Measurements from ENCODE around the gene LOXL1.
A peak's percentile ranks its signal among the peaks of the same experiment; 100 is the strongest.

Gene LOXL1, protein sequence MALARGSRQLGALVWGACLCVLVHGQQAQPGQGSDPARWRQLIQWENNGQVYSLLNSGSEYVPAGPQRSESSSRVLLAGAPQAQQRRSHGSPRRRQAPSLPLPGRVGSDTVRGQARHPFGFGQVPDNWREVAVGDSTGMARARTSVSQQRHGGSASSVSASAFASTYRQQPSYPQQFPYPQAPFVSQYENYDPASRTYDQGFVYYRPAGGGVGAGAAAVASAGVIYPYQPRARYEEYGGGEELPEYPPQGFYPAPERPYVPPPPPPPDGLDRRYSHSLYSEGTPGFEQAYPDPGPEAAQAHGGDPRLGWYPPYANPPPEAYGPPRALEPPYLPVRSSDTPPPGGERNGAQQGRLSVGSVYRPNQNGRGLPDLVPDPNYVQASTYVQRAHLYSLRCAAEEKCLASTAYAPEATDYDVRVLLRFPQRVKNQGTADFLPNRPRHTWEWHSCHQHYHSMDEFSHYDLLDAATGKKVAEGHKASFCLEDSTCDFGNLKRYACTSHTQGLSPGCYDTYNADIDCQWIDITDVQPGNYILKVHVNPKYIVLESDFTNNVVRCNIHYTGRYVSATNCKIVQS

DNA sequence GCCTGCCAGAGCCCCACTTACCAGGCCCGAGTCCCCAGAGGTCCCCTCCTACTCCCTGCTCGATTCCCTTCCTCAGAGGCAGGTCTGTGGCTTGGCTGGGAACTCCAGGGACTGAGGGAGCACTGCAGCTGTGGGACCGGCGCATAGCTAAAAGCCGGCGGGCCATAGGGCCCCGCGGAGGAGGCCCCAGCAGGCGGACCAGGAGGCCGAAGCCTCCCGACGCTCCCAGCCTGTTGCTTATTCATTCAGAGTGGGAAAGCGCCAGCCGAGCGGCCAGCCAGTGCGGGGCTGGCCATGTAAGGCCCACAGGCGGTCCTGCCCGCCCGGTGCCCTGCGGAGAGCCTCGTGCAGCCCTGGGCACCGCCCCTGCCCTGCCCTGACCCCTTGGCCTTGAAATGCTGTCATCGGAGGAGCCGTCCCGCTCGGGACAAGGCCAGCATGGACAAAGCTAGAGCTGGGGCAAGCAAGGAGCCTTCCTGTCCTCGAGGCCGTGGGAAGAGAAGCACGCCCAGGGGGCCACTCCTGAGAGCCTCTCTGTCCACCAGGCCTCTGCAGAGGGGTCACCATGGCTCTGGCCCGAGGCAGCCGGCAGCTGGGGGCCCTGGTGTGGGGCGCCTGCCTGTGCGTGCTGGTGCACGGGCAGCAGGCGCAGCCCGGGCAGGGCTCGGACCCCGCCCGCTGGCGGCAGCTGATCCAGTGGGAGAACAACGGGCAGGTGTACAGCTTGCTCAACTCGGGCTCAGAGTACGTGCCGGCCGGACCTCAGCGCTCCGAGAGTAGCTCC lies at the start of gene LOXL1:
LOXL1 (plus strand) TSS at position 244 of the 784 bp plus-strand sequence; CDS start at position 566, 322 bp downstream.
- DNase-seq (ENCODE audit: low read depth in 2 of 2), result peak; percentile 61 to 62

DNA sequence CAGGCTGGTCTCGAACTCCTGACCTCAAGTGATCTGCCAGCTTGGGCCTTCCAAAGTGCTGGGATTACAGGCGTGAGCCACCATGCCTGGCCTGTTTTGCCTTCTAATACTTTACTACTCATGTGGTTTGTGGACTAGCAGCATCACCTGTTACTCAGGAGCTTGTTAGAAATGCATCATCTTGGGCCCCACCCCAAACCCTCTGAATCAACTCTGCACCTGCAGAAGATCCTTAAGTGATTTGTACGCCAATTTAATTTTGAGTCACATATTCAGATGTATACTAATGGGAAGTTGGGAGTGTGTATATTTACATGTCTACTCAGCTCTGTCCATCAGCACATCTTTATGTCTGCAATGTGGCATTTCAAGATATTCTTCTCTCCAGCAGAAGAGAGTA lies 46.8 kb upstream of the LOXL1 start:
- no peak for DNase-seq (ENCODE audit: low read depth in 2 of 2)

DNA sequence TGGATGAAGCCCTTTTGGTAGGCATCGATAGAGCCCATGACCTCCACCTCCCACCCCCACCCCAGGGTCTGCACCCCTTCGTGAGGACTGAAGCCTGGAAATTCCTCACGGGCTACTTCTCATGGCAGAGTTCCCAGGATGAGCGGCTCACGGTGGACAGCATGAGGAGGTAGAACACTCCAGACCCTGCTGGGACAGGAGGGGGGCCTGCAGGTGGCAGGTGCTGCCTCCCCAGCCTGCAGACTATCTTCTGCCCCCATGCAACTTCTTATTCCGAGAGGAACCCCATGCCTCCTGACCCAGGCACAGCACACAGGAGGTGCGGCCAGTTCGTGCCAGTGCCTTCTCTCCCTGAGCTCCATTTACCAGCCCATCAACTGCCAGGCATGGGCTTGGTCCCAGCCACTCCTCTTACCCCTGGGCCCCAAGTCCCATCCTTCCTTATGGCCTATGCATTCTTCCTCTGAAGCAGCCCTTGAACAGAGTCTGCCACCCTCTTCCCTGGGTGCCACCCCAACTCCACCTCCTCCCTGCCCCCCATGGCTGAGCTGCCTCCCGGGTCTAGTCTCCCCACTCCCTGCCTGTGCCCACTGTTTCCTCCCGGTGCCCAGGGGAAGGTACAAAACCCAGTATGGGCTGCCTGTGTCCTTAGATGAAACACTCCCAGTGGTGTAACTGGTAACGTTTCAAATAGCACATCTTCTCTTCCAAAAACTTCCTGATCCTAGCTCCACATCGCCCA lies 44.5 kb upstream of the LOXL1 start:
- DNase-seq (ENCODE audit: low read depth in 2 of 2), result no peak

DNA sequence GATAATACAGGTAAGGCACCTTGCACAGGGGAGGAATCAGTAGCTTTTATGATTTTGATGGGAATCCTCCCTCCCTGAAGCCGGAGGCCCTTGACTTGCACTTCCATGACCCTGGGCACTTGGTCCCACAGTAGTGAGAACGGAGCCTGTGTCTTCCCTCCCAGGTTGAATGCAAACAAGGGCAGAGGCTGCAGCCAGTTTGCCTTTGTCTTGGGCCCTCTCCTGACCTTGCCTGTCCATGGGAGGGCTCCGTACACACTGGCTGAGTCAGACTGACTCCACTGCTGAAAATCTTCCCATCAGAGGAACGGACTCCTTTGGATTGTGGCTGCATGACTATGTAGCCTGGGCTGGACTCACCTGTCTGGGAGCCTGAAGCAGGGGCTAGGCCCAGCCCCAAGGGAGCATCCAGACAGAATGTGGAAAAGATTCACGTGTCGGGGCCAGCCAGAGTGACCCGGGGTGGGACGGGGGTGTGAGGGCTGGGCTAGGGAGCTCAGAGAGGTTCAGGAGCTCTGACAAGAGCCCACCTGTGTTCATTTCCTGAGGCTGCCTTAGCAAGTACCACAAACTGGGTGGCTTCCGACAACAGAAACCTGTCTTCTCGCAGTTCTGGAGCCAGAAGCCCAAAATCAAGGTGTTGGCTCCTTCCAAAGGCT lies 43.4 kb upstream of the LOXL1 start:
- no peak for DNase-seq (ENCODE audit: low read depth in 2 of 2)

DNA sequence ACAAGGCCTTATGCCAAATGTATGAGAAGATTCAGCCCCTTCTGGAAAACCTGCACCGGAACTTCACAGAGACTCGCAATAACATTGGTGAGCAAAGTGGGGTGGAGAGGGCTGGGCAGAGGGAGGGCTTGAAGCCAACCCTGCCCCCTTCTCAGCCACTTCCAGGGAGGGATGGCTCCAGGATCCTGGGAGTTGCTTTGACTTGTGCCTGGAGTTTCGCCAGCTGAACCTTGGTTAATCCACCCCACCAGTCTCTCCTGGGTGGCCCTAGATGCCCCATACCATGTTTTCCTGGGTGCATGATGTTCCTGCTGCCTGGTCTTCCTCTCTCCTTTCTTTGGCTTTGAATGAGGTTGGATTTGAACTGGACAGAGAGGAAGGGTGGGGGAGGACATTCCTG lies 42.1 kb upstream of the LOXL1 start:
- no peak for DNase-seq (ENCODE audit: low read depth in 2 of 2)

DNA sequence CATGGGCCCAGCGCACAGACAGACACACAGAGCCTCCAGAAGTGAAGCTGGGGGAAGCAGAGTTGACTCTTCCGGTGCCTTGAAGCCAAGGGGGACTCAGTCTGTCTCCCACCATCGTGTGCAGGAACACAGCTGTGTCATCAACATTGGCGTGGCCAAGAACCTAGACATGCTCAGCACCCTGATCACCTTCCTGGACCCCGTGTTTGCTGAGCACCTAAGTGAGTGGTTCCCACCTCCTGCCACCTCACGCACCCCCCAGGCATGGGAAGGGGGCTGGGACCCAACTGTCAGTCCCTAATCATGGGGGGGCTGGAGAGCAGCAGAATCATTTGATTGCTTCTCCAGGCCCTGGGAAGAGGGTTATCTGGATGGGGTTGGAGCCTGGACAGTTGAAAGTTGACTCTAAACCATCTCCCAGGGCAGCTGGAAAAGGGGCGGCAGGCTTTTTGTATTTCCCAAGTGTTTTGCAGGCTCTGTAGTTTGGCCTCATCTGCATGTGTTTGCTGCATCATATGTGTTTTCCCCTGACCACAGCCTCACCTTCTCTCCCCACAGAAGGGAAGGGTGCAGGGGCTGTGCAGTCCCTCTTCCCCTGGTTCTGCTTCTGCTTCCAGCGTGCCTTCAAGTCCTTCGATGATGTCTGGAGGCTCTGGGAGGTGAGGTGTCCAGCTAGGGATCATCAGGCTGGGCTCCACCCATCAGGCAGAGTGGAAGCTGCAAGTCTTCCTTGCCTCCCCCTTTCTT lies 40.1 kb upstream of the LOXL1 start:
- DNase-seq (ENCODE audit: low read depth in 2 of 2), result no peak

DNA sequence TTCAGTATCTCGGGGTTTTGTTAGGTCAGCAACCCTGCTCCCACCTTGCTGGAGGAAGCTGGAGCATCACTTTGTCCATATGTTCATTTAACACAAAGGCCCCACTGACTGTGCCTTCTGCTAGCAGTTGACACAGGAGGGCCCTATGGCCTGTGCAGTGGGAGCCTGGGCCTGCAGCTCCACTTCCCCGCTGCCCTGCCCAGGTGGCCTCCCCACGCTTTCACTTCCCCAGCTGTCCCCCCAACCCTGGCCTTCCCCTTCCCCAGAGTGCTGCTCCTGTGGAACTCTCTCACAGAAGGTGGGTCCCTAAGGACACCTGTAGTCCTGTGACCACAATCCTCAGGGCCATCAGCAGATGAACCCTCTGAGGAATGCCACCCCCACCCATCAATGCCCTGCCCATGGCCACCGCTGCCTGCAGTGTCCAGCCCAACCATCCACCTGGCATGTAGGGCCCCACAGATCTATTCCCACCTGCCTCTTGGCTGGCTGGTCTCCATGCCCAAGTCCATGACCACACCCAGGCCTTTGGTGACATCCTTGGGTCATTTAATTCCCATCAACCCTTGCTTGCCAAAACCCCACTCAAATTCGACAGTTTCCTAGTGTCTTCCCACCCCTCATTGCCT lies 39.4 kb upstream of the LOXL1 start:
- DNase-seq (ENCODE audit: low read depth in 2 of 2), result no peak

DNA sequence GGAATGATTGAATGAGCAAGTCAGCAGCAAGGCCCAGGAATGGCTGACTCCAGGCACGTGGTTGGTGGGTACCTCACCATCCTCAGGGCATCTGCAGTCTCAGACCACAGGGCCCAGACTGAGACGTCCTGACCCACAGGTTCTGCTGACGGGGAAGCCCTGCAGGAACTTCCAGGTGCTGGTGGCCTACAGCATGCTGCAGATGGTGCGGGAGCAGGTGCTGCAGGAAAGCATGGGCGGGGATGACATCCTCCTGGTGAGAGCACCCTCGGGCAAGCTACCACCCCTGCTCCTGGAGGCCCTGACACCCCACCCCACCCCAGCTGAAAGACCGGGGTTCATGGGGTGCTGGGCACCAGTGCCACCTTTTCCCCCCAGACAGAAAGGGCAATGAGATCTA lies 38.8 kb upstream of the LOXL1 start:
- no peak for DNase-seq (ENCODE audit: low read depth in 2 of 2)

DNA sequence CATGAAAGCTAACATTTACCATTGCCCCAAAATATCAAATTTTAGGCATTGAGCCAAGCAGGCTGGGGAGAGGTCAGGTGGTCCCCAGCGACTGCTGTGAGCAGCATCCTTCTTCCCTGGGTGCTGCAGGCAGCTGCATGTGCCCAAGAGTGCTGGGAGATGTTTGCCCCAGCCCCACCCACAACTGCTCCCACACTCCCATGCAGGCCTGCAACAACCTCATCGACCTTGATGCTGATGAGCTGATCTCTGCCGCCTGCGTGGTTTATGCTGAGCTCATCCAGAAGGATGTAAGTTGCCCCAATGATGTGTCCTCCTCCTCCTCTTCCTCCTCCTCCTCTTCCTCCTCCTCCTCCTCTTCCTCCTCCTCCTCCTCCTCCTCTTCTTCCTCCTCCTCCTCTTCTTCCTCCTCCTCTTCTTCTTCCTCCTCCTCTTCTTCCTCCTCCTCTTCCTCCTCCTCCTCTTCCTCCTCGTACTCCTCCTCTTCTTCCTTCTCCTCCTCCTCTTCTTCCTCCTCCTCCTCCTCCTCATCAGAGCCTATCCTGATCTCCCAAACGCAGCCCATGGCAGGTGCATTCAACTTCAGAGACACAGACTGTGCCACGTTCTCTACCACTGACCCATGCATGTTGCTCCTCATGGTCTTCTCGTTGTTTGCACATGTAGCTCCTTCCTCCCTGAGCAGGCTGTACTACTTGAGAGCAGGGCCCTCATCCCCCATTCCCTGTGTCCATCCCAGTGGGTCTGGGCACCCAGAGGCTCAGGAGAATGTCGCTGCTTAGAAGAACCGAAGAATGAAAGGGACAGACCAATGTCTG lies 37.8 kb upstream of the LOXL1 start:
- no peak for DNase-seq (ENCODE audit: low read depth in 2 of 2)

DNA sequence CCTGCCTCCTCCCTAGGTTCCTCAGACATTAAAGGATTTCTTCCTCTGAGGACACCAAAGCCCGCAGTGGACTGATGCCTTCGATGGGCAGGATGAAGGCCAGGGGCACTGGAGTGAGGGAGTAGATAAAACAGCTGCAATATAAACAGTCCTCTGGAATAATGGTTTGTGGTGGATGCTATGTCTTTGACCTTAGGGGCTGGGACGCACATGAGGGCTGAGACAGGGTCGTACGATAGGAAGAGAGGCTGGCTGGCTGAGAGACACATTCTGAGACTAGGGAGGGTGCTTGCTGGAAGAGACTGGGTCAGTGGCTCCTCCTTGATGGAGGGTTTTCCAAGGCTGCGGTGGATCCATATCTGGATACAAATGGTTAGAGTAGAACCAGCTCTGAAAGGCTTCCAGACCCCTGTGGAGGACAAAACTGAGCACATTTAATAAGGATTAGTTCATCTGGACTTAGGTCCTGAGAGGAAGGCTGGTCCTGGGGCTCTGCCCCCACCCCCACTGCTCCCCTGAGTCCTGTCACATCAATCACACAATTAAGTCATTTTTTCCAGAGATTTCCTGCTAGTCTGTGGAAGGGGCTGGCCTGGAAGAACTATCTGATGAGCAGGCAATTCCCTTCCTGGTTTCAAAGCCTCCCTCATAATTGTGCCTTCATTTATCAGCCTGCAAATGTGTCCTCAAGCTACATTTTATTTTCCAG lies 37.1 kb upstream of the LOXL1 start:
- no peak for DNase-seq (ENCODE audit: low read depth in 2 of 2)

DNA sequence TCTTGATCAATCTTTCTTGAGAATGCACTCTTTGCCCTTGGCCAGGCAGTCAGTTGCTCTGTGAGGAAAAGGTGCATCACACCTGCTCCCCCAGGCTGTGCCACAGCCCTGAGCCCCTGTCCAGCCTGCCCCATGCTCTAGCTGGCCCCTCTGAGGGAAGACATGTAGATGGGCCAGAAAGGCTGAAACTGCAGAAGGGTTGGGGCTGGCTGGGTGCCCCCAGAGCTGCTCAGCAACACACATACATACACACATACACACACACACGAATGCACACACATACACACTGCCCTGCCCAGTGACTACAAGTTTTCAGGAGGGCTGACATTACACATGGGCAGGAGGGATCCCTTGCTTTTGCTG lies 36.5 kb upstream of the LOXL1 start:
- DNase-seq (ENCODE audit: low read depth in 2 of 2), result no peak

DNA sequence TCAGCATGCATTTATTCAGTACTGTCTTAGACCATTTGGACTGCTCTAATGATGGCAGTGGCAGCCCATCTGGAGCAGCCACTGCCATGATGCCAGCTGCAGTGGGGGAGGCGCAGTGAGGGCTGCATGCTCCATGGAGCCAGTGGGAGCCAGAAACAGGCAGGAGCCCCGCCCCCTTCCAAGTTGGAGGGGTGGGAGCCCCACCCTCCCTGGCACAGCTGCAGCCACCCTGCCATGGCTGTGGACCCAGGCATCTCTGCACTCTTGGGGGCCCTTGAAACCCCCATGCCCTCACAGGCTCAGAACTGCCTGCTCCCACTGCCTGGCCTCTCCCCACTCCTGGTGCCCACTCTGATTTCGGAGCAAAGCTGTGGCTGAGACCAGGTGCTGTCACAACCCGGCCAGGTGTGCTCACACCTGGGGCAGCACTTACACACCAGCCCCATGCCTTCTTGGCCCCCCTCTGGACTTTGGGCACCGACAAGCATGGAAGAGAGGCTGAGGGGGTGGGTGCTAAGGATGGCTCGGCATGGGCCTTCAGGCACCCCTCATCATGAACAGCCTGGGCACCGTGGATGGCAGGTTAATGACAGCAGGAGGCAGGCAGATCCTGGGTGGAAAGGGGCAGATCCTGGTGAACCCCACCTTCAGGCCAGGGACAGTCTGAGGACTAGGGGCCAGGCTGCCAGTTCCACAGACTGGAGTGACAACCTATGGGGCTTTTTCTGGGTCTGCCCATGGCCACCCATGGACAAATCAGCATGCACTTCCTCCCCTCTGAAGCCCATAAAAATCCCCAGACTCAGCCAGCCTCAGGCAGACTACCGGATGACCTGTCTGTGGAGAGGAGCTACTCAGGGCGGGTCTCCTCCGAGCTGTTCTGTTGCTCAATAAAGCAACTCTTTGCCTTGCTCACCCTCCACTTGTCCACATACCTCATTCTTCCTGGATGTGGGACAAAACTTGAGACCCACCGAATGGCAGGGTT lies 34.6 kb upstream of the LOXL1 start:
- no peak for DNase-seq (ENCODE audit: low read depth in 2 of 2)

DNA sequence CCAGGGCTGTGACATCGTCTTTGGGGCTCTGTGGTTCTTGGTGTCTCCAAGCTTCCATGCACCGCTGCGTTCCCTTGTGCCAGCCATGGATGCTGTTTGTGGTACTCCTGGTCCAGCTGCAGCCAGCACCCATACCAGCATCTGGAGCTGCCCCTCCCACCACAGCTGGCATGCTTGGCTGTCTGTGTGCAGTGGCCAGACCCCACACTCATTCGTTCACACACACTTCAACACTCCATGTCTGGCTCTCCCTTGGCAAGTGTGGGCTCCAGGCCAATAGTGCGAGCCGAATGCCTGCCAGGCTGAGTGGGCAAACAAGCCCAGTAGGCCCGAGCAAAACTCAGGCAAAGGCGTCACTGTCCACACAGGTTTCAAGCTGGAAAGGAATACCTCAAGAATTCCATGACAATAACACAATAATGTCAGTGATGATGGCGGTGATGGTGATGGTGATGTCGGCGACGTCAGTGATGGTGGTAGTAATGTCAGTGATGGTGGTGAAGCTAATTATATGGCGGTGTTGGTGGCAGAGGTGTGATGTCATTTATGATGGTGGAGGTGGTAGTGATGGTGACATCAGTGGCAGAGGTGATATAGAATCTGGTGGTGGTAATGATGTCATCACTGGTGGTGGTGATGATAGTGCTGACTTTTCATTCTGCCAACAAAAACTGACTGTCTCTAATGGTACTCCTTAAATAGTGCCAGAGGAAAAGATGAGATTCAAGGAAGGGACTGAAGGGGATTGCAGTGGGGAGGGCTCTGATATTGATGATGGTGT lies 33.6 kb upstream of the LOXL1 start:
- no peak for DNase-seq (ENCODE audit: low read depth in 2 of 2)

DNA sequence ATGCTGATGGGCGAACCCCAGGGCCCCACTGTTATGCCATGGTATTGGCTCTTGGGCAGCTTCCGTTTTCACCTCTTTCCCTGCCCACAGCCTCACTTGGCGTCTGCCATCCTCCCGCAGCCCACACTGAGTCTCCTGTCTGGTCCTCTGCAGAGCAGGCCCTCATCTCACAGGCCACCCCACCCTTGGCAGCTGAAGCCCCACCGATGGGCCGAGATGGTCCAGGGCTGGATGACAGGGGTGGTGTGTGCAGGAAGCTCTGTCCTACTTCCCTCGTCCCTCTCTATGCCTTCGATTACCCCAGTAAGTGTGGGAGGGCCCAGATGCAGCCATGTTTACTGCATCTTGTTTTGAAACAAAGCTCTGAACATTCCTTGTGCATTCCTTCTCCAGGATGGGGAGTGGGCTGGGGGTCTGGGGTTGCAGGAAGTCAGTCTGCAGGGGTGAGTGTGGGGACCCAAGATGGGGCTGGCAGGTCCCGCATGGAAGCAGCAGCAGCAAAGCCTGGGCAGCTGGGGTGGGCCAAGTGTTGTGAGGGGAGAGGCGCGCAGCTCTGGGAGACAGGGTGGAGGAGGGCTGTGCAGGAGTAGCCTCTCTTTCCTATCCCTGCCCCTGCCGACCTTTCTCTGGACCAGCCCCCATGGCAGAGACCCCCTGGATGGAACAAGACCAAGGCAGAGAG lies 32.0 kb upstream of the LOXL1 start:
- no peak for DNase-seq (ENCODE audit: low read depth in 2 of 2)

DNA sequence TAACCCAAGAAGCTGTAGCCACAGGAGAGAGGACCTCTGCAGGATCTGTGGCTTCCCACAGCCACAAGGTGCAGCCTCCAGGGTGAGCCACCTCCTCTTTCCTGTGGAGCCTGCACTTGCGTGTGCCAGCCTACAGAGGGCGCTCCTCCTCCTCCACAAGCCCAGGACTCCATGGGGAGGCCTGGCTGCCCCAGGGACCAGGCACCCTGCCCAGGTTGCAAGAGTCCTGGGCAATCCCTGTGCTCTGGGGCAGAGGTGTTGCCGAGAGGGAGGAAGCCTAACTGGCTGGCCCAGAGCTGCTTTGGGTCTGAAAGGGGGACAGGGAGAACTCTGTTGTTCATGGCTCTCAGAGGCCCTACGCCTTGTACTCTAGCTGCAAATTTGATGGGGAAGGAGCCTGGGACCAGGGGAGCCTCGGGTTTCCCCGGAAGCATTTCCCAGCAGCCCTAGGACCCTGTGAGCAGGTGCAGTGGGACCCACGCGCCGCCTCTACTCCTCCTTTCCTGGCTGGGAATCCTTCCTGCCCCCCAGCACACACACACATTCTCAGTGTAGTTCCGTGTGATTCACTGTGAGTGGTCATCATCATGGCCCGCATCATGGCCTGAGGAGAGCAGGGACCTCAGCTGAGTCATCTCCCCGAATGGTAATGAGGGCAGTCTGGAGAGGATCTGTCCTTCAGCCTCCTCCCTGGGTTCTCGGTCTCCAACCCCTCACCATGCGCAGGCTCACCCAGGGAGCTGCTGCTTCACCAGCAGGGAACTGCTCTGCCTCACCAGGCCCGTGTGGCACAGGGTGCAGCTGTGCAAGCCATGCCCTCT lies 28.6 kb upstream of the LOXL1 start:
- peak; percentile 13 to 14 for DNase-seq (ENCODE audit: low read depth in 2 of 2)

Measured in fibroblast of skin of left biceps (primary cell).